ENCODE data around the gene PERP. TPM values are rescaled to one million over a fixed set of nuclear protein-coding genes. Genes with fewer than 3 reads are reported as not detected.

PERP gene
- total RNA-seq, 4 donors from 2014 or later, result 7.4 to 84.8 (median 46.2) TPM

DNA sequence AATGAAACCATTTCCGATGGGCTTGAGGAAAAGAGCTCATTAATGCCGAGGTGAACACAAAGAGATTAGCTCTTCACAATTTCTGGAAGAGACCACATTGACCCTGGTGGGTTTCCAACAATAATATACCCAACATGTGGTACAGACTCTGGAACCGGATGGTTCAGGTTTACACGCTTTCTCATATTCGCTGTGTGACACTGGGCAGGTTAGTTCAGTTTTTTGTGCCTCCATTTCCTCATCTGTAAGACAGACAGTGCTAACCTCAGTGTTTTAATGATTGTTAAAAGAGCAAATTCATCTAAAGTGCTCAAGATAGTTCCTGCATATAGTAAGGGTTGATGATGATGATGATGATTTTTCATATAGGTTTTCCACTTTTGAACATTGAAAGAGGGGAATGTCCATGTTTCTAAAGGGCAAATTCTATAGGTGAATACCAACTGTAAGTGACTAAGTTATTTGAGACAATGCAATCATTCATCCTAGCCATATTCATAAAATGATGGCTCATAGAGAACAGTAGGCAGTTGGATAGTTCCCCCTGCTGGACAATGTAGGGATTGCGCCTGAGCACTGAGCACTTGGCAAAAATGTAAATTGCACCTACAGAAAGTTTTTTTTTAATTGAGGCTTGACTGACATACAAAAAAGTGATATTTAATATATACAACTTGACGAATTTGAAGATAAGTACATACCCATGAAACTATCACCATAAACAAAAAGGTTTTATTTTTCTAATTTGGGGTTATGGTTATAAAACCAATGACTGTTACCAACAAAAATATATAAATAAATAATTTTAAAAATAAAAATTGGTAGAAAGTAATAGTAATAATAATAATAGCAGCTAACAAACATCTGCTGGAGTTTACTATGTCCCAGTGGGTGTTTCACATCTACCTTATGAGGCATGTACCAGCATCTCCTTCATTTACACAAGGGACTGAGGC is 2.1 kb upstream of the PERP start:
- Histone ChIP-seq H3K36me3 (no peaks in the 10 kb centered on the region), H3K4me1 (peaks cover 0 to 12% (median 4%) of the 10 kb centered on the region in 4 donors), H3K9me3 (no peaks in the 10 kb centered on the region), H3K27ac (no peak overlapping the region), H3K4me3 (no peak overlapping the region), H3K27me3 (no peaks in the 10 kb centered on the region)
- no peak for TF ChIP-seq POLR2A (IDR thresholded peaks at IDR 0.05)
- TF ChIP-seq CTCF (IDR thresholded peaks at IDR 0.05), result peak; percentile 79 to 99 (median 98)
- peak; percentile 73 to 92 (median 73) for DNase-seq

DNA sequence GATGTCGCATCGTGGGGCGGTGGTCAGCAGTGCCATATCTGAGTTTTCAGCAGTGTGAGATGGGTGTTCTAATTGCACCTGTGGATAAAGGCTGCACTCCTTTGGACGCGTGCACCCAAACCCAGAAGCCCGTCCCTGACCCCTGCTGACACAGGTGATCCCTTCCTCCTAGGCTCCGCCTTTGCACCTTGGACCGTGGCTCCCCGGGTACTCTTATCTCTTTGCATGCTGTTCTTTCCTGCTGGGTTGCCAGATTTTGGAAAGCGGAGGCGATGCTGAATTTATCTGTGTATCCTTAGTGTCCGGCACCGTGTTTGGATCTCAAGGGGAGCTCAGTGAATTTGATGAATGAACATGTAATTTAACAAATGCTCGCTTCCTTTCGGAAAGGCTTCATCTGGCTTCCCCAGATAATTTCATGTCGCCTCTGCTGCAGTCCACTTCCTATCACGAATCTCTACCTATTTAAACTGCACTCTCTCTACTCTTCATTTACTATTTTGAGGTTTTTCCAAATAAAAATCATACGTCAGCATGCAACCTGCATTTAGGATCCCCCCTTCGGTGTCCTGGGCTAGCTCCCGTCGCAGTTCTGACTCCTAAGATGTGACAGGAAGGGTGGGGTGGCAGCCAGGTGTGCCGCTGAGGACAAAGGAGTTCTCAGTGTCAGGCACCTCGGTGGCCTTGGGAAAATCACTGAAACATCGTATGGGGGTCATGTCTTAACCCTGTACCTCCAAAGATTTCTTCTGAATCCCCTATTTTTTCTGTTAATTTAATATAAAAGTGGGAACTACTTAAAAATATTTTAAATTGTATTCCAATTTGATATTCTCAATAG is 753 bp upstream of the PERP start:
- Histone ChIP-seq H3K4me1 (peaks cover 0 to 12% (median 6%) of the 10 kb centered on the region in 4 donors), H3K9me3 (no peaks in the 10 kb centered on the region), H3K27me3 (no peaks in the 10 kb centered on the region), H3K27ac (peak overlapping the region; percentile 61 to 96 (median 92)), H3K4me3 (peak overlapping the region; percentile 57 to 75 (median 69)), H3K36me3 (no peaks in the 10 kb centered on the region)
- DNase-seq, result peak; percentile 31 to 91 (median 89)
- TF ChIP-seq POLR2A (IDR thresholded peaks at IDR 0.05), result no peak

DNA sequence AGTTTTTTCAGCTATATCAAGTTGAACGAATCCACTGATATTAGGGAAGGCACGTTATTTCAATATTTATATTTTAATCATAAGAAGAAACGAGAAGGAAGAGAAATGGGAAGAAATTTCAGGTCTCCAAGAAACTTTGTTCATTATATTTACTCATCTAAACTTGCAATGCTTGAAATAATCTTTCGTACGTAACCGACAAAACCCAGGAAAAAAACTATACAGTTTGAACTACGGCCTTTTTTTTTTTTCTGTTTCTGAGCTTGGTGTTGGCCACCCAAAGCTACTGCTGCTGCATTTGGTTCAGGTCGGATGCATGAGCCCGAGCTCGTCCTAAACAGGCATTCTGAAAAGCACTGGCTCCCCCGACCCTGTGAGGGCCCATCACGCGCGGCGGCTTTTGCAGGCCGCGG is 548 bp downstream of the PERP start:
- H3K4me3 ChIP-seq, result peak overlapping the region; percentile 57 to 75 (median 69)
- no peak for DNase-seq
- TF ChIP-seq CTCF (IDR thresholded peaks at IDR 0.05) (no peak), POLR2A (IDR thresholded peaks at IDR 0.05) (no peak)
- peak overlapping the region; percentile 61 to 96 (median 92) for H3K27ac ChIP-seq
- peaks cover 0 to 12% (median 6%) of the 10 kb centered on the region in 4 donors for H3K4me1 ChIP-seq
- no peaks in the 10 kb centered on the region for H3K9me3 ChIP-seq
- no peaks in the 10 kb centered on the region for H3K36me3 ChIP-seq
- H3K27me3 ChIP-seq, result no peaks in the 10 kb centered on the region

- Histone ChIP-seq H3K27ac (peak overlapping the region in 3 of 4 donors; percentile 75 to 96 (median 89)), H3K9me3 (no peaks in the 10 kb centered on the region), H3K4me1 (peaks cover 0 to 12% (median 6%) of the 10 kb centered on the region in 4 donors), H3K27me3 (no peaks in the 10 kb centered on the region), H3K36me3 (no peaks in the 10 kb centered on the region), H3K4me3 (peak overlapping the region in 3 of 4 donors; percentile 57 to 75 (median 74))
- no peak for DNase-seq
- TF ChIP-seq CTCF (IDR thresholded peaks at IDR 0.05) (no peak), POLR2A (IDR thresholded peaks at IDR 0.05) (peak in 1 of 2 donors; percentile 11)
Observed at GRCh38 chr6:138105880-138106664, 1.1 kb downstream of the PERP start.

DNA sequence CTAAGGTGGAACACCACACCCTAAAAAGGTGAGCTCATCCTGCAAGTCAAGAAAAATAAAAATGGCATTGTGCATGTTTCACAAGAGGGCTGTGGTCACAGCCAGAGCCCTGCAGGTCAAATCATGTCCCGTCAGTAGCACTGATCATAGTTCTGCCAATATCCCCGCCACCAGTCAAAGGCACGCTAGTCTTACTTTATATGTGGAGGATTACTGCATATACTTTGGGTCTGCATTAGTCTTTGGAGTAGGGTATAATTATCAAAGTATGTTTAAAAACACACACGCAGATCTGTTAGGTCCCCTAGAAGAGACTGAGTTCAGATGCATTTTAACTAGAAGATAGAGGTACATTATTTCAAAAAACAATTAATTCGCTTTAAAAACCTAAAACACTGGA is 1.8 kb downstream of the PERP start:
- Histone ChIP-seq H3K27me3 (no peaks in the 10 kb centered on the region), H3K27ac (peak overlapping the region in 3 of 4 donors; percentile 75 to 96 (median 89)), H3K4me3 (peak overlapping the region in 3 of 4 donors; percentile 57 to 75 (median 74)), H3K4me1 (peaks cover 0 to 12% (median 6%) of the 10 kb centered on the region in 4 donors), H3K36me3 (no peaks in the 10 kb centered on the region), H3K9me3 (no peaks in the 10 kb centered on the region)
- TF ChIP-seq POLR2A (IDR thresholded peaks at IDR 0.05), result peak; percentile 56 to 78
- no peak for TF ChIP-seq CTCF (IDR thresholded peaks at IDR 0.05)
- DNase-seq, result peak in 1 of 3 donors; percentile 54
